ENCODE results near the gene CDYL2.

DNA sequence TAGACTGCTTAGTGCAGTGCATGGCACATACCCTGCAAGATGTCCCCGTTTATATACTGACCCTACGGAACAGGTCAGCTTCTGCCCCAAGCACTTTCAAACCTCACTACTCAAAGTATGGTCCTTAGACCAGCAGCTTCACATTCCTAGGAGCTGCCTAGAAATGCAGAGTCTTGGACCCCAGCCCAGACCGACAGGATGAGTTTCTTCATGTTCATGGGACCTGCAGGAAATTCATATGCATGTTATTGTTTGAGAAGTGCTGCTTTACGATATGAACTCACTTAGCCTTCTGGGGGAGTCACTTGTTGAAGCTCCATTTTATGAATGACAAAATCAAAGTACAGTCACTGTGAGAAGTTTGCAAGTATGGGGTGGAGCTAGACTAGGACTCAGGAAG is 181.0 kb downstream of the CDYL2 start:
- TF ChIP-seq POLR2A (IDR thresholded peaks at IDR 0.05) = no peak
- TF ChIP-seq CTCF (IDR thresholded peaks at IDR 0.05) = no peak
- no peak for TF ChIP-seq POLR2AphosphoS5 (IDR thresholded peaks at IDR 0.05)
- no peak for TF ChIP-seq EP300 (IDR thresholded peaks at IDR 0.05)
